ENCODE measurements around the gene FRMD4A. TPM values are rescaled to one million over a fixed set of nuclear protein-coding genes. Genes with fewer than 3 reads are reported as not detected.

The FRMD4A gene
- total and polyA plus RNA-seq, 7 donors, result 2.9 to 9.1 (median 6.2) TPM

GRCh38 chr10:13773496-13774170 is 557.1 kb downstream of the FRMD4A start:
- 28 to 37% (median 32%) methylated on average over 13 of the region's 13 CpGs for WGBS, 3 donors
- TF ChIP-seq, protein P1, sequence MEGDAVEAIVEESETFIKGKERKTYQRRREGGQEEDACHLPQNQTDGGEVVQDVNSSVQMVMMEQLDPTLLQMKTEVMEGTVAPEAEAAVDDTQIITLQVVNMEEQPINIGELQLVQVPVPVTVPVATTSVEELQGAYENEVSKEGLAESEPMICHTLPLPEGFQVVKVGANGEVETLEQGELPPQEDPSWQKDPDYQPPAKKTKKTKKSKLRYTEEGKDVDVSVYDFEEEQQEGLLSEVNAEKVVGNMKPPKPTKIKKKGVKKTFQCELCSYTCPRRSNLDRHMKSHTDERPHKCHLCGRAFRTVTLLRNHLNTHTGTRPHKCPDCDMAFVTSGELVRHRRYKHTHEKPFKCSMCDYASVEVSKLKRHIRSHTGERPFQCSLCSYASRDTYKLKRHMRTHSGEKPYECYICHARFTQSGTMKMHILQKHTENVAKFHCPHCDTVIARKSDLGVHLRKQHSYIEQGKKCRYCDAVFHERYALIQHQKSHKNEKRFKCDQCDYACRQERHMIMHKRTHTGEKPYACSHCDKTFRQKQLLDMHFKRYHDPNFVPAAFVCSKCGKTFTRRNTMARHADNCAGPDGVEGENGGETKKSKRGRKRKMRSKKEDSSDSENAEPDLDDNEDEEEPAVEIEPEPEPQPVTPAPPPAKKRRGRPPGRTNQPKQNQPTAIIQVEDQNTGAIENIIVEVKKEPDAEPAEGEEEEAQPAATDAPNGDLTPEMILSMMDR (IDR thresholded peaks at IDR 0.05), result no peak
- intact Hi-C loops (cut with DNase I), result loop anchor here in 1 of 2 donors (10.0 kb wide), 1 partner anchor 399 kb away; no protein-coding TSS in a partner anchor
- DNase-seq, result peak; percentile 20 to 51
- Histone ChIP-seq H3K9me3 (no peaks in the 10 kb centered on the region), H3K4me1 (no peaks in the 10 kb centered on the region), H3K27ac (no peak overlapping the region), H3K36me3 (ENCODE audit: insufficient read depth in 1 of 2, low read depth in 1 of 2) (no peaks in the 10 kb centered on the region), H3K4me3 (no peak overlapping the region), H3K27me3 (ENCODE audit: insufficient read depth in 3 of 3, low read length in 2 of 3) (peaks cover 0 to 10% (median 0%) of the 10 kb centered on the region in 3 donors)
- peak in 1 of 4 donors; percentile 27 for ATAC-seq

DNA sequence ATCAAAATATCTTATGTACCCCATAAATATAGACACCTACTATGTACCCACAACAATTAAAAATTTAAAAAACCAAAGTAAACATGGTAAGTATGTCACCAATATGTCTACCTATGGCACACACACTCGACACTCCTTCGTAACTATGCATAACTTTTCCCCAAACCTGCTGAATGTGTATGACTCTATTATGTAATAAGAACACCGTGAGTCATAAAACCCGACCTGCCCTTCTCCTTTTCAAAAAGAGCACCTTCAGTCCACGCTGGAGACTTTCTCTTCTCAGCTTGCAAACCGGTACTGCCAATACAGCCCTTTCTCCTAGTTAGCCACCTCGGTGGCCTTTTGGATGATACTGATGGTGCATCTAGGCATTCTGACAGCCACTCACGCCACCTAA is 557.7 kb downstream of the FRMD4A start:
- TF ChIP-seq, protein P1 (IDR thresholded peaks at IDR 0.05), result no peak
- ATAC-seq, result no peak
- no peaks in the 10 kb centered on the region for H3K36me3 ChIP-seq (ENCODE audit: insufficient read depth in 1 of 2, low read depth in 1 of 2)
- H3K4me1 ChIP-seq, result no peaks in the 10 kb centered on the region
- H3K4me3 ChIP-seq, result no peak overlapping the region
- no peak overlapping the region for H3K27ac ChIP-seq
- H3K27me3 ChIP-seq (ENCODE audit: insufficient read depth in 3 of 3, low read length in 2 of 3), result peaks cover 0 to 10% (median 0%) of the 10 kb centered on the region in 3 donors
- H3K9me3 ChIP-seq, result no peaks in the 10 kb centered on the region
- 76 to 89% (median 77%) methylated on average over 8 of the region's 8 CpGs for WGBS, 3 donors
- intact Hi-C loops (cut with DNase I), result loop anchor here in 1 of 2 donors (10.0 kb wide), 1 partner anchor 398 kb away; no protein-coding TSS in a partner anchor
- no peak for DNase-seq

- WGBS, 3 donors, result 71 to 90% (median 88%) methylated on average over 4 of the region's 4 CpGs
- Histone ChIP-seq H3K27ac (no peak overlapping the region), H3K4me3 (no peak overlapping the region), H3K36me3 (ENCODE audit: insufficient read depth in 1 of 2, low read depth in 1 of 2) (no peaks in the 10 kb centered on the region), H3K27me3 (ENCODE audit: insufficient read depth in 3 of 3, low read length in 2 of 3) (peaks cover 0 to 10% (median 0%) of the 10 kb centered on the region in 3 donors), H3K4me1 (no peaks in the 10 kb centered on the region), H3K9me3 (no peaks in the 10 kb centered on the region)
- TF ChIP-seq, protein P1 (IDR thresholded peaks at IDR 0.05), result no peak
- no peak for DNase-seq
- no peak for ATAC-seq
- intact Hi-C loops (cut with DNase I), result loop anchor here in 1 of 2 donors (10.0 kb wide), 1 partner anchor 397 kb away; no protein-coding TSS in a partner anchor
Observed at GRCh38 chr10:13771992-13772391, 558.7 kb downstream of the FRMD4A start.

DNA sequence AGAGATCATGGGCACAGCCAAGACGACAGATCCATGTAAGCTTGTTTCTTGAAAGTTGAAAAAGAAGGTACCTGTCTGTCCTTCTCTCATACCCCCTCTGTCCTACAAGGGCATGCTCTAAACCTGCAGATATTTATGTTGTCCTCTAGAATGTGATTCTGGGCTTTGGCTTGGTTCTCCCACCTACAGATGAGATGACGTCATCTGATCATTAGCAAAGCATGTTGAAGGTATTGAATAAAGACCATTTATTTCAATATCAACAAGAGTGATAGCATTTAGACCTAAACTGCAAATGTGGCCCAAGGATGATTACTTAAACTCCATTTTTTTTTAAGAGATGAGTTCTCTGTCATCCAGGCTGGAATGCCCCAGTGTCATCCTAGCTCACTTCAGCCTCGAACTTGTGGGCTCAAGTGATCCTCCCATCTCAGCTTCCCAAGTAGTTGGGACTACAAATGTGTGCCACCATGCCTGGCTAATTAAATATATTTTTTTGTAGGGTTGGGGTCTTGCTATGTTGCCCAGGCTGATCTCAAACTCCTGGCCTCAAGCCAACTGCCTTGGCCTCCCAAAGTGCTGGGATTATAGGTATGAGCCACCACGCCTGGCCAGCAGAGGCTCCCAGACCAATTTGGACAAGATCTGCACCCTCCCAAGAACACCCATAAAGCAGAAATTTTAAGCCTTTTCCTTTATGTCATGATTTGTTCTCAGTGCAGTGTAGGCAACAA is 559.8 kb downstream of the FRMD4A start:
- Histone ChIP-seq H3K4me1 (no peaks in the 10 kb centered on the region), H3K4me3 (no peak overlapping the region), H3K27ac (no peak overlapping the region), H3K36me3 (ENCODE audit: insufficient read depth in 1 of 2, low read depth in 1 of 2) (no peaks in the 10 kb centered on the region), H3K9me3 (no peaks in the 10 kb centered on the region), H3K27me3 (ENCODE audit: insufficient read depth in 3 of 3, low read length in 2 of 3) (peaks cover 0 to 10% (median 0%) of the 10 kb centered on the region in 3 donors)
- TF ChIP-seq, protein P1 (IDR thresholded peaks at IDR 0.05), result no peak
- DNase-seq (no peak), ATAC-seq (no peak)
- intact Hi-C loops (cut with DNase I), result loop anchor here in 1 of 2 donors (10.0 kb wide), 1 partner anchor 396 kb away; no protein-coding TSS in a partner anchor
- 95 to 100% (median 96%) methylated on average over 4 of the region's 4 CpGs for WGBS, 3 donors

All from psoas muscle (tissue), 8 donors.